HG03342 (cell line): ENCODE data around the gene OR4D11.
"Not testable (repeated sequence)": the region's sequence is repeated elsewhere in the genome, so short reads cannot be mapped to it uniquely, and the experiment has no call there.

Experiments used
- ATAC-seq: cut with Tn5 transposase; IDR thresholded peaks from one replicate; pipeline ENCODE4 v1.9.1; 2021; ENCODE audit warnings: mild to moderate bottlenecking, moderate library complexity; ENCODE audit not compliant: unreplicated experiment

The OR4D11 gene

DNA sequence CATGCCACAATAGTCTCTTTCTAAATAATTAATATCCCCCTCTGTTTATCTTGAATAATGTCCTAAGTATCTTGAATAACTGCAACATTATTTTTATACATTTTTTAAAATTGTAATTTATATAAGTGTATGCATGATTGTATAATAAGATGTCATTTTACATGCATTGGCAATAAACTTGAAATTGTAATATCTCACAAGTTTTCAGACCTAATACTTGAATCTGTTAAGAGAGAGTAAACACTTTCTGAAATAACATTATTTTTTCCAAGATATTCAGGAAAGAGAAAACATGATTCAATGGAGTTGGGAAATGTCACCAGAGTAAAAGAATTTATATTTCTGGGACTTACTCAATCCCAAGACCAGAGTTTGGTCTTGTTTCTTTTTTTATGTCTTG, at the start of gene OR4D11:
OR4D11 (plus strand) TSS at position 301 of the 400 bp plus-strand sequence; CDS start at position 301, 0 bp downstream.
- no peak for ATAC-seq

DNA sequence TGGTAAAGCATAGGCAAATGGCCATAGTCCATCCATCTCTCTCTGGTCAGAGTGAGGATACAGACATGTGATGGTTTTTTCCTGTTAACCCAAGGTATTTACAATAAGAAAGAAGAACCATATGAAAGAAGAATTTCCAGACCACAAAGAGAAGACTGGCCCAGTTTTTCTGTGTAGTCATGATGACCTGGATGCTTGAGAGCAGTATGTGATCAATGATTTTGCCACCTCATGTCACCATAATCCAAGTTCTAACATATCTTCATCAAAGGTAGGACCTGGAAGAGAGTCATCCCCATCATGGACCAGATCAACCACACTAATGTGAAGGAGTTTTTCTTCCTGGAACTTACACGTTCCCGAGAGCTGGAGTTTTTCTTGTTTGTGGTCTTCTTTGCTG, 46.7 kb upstream of the OR4D11 start, which contains the start of gene OR4D6:
OR4D6 (plus strand) TSS at position 301 of the 400 bp plus-strand sequence; CDS start at position 301, 0 bp downstream.
- ATAC-seq: no peak

DNA sequence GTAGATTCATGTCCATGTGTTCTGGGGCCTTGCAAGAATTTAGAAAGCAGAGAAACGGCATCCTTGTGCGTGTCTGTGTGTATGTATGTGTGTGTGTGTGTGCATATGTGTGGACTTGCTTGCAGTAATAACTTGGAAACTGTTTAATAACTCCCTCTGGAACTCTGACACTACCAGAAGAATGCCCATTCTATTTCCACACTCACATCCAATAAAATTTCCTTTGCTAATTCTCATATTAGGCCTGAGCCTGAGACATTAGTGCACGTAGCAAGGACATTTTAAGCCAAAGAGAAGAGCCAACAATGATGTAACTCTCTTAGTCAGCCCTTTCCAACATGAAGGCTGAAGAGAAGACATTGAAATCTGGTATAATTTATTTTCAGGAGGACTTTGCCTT, 43.5 kb upstream of the OR4D11 start:
- no peak for ATAC-seq

DNA sequence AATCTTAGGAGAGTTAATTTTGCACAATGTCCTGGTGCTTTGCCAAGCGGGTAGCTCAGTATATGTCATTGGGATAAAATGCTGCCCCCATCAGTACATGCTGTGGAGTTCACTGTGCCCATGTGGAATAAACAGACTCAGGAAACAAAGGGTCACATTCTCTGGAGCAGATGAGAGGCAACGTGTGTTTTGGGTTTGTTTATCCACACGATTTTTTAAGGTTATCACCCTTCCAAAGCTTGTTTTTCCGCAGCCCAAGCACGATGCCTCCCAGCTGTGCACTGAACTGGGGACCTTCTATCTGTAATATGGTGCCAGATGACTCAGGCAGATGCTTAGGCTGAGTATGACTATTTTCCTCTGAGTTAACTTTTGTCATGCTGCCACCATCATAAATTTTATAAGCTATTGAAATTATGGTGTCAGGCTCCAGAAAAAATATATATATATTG, 40.2 kb upstream of the OR4D11 start:
- no peak for ATAC-seq

DNA sequence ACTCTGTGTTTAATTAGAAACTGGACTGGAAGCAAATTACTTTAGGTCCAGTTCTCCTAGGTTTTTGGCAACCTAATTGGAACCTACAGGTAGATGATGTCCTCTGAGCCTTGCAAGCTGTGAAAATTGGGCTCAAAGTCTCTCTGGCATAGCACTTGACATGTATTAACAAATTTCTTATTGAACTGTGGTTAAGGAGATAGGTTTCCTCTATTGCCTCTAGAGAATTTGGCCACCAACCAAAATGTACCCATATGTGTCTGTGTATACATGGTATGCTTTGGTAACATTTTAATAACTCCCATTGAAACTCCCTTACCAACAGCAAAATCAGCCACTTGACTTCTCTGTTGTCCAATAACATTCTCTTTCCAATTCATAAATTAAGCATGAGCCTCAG, 30.4 kb upstream of the OR4D11 start, which contains the start of gene OR4D10:
OR4D10 (plus strand) TSS at position 301 of the 400 bp plus-strand sequence. CDS start 4,115 bp downstream, outside the sequence.
- ATAC-seq: no peak

DNA sequence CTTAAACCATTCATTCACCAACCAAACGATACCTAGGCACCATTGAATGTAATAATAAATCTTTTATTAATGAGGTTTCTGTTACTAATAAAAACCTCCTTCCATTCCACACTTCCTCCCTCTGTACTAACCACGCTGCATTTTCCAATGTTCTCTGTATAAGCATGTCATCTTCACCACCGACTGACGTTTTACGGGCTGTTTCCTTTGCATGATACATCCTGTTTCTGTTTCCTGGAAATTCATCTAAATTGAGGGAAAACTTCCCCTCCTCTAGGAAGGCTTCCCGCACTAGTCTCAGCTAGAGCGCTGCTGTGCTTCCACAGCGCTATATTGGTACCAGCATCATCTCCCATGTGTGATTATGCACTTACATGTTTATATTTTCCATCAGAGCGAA, 28.2 kb upstream of the OR4D11 start:
- no peak for ATAC-seq

DNA sequence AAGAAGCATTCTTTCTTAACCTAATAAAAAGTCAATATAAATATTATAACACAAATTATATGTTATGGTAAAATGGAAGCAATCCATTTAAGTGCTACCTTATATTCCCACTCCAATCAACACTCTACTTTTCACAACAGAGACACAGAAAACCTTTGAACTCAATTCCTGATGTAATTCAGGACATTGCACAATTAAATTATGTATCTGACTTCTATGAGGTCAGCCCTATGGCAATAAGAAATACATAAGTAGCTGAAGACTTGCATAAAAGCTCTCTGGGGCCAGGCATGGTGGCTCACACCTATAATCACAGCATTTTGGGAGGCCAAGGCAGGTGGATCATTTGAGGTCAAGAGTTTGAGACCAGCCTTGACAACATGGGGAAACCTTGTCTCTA, 23.5 kb upstream of the OR4D11 start:
- ATAC-seq: no peak

DNA sequence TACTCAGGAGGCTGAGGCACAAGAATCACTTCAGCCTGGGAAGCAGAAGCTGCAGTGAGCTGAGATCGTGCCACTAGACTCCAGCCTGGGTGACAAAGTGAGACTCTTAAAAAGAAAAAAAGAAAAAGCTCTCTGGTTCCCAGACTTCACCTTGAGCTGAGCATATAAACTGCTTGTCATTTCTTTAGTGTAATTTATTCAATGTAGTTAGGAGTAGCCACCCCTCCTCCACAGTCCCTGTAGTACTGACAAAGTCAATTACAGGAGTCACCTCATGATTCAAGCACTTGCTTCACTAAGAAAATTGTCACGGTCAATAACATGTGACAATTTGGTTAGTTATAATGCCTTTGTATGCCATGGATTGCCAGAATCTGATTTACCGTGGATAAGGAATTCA, 23.0 kb upstream of the OR4D11 start:
- ATAC-seq: no peak

DNA sequence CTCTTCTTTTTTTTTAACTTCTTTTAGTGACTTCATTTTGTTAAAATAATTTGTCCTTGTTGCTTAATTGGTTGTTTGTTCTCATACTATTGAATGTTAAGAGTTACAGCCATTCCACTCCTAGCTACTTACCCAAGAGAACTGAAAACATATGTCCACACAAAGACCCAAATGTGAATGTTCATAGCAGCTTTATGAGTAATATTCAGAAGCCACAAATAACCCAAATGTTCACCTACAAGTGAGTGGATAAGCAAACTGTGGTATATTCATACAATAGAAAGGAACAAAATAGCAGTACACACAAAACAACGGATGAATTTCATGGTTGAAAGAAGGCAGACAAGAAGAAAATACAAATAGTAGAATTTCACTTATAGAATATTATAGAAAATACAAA, 1.4 kb upstream of the OR4D11 start:
- ATAC-seq: no peak

DNA sequence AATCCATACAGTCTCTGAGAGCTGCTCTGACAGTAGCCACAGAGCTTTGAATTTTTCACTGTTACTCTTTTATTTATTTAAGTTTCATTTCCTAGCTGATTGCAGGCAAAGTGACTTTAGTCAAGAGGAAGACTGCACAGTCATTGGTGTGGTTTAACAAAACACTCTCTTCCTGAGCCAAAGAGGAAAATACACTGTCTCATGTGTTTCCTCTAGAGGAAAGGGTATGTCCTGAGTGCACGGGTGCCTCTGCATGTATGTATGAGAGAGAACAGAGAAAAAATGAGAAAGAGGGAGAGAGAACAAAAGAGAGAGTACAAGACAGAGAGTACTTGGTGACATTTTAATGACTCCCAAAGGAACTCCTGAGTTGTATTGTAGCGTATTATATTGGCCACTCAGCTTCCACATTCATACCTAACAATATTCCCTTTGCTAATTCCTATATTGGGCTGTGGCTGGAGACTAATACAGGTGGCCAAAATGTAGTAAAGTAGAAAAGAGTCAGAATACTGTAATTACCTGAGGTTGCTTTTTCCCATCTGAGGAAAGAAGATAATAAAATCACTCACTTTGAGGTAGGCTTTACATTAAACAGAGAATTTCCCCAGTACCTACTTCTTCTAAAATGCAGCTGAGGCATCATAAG, 7.7 kb downstream of the OR4D11 start, which contains the start of gene OR4D9:
OR4D9 (plus strand) TSS at position 599 of the 649 bp plus-strand sequence. CDS start 3,374 bp downstream, outside the sequence.
- no peak for ATAC-seq

DNA sequence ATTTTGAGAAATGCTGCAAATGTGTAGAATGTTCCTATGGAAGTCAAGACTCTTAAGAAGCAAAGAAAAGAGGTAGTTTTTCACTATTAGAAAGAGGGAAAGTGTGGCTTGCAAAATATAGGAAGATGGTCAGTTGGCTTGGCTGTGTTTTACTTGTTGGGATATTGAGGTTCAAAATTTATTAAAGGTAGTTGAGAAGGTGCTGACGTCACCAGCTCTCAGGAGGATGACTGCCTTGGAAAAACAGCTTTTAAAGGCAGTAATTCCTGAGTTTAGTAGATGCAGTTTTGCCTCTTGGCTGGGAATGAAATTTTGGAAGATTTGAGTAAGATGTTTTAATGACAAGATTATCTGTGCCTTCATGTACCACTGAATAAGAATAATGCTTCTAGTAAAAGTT, 8.3 kb downstream of the OR4D11 start:
- ATAC-seq: no peak

DNA sequence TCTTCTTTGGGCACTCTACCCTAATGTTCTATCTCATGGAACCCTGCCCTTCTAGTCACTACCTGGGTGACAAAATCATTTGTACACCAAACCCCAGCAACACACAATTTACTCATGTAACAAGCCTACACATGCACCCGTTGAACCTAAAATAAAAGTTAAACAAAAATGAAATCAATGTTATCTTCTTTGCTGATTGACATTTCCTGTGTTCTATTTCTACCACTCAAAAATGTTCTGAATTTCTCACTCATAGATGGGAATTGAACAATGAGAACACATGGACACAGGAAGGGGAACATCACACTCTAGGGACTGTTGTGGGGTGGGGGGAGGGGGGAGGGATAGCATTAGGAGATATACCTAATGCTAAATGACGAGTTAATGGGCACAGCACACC, 16.8 kb downstream of the OR4D11 start:
- not testable (repeated sequence) for ATAC-seq

DNA sequence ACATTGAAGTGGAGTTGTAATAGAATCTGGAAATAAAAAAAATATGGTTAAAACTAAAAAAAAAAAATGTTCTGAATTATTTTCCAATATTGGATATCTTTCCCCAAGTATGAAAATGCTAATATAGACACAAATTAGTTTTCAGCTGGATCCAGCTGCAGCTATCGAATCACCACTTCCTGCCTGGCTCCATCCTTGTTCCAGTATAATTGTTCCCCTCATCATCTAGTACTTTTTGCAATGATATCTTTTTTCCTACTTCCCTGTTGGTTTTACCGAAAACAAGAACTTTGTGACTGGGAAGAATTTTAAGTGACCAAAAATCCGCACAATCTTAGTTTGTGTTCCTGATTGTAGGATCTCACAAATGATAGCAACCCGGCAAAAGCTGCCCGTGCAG, 17.4 kb downstream of the OR4D11 start:
- no peak for ATAC-seq

DNA sequence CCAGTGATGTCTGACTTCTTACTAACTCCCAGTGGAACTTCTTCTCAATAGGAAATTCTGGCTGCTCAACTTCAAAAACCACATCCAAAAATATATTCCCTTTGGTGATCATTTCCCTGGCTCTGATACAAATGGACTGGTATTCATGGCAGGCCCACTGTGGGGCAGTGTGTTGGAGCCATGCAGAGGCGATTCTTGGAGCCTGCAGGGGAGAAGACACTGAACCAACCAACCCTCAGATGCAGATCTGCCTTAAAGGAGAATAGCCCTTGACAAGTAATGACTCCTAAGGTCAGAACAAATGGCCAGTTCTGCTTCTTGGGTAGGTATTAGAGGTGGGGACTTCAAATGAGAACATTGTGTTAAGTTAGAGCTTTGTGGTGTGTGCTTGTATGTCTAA, 20.2 kb downstream of the OR4D11 start:
- no peak for ATAC-seq

DNA sequence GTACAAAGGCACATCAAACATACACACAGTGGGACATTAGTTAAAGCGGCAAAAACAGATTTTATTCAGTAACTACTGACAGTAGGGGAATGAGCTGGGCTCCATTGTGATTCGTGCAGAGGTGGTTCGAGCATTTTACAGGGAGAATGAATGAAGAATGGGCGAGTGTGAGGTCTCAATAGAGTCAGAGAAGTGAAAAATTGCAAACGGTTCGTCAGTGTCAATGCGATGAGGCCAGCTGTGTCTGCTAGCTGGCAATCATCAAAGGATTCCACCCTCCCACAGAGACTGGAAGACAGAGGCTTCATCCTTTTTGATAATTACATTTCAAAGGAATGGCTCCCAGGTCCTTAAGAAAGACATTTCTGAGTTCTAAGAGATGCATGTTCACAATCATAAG, 25.3 kb downstream of the OR4D11 start:
- no peak for ATAC-seq

DNA sequence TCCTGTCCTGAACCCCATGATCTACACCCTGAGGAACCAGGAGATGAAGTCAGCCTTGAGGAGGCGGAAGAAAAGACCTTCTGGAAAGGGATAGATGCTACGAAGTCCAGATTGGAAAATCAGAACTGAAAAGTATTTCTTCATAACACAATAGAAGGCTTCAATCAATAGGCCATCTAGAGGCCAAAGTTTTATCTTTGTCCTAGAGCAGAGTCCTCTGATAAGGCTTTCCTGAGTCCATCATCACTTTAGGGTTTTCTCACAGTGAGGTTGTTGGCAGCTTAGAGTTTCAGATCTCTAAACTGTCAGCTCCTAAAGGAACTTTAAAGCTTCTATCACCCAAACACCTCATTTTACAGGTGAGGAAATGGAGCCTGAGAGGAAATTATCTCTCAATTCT, 29.2 kb downstream of the OR4D11 start:
- no peak for ATAC-seq

DNA sequence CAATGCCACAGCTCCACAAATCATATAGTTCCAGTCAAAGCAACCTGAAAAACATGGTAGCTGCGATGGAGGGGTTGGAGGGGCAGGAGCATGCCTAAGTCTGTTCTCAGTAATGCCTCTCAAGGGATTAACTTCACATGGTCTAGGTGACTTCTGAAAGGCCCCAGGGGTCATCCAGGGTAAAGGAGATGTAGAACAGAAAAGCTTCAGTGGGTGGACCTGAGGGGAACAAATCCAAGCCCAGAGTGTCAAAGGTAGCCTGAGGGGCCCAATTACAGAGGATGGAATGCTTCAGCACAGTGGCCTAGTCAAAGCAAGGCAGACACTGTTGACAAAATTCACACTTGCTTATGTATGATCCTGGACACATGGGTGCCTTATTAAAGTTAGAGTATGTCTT, 31.3 kb downstream of the OR4D11 start:
- no peak for ATAC-seq

DNA sequence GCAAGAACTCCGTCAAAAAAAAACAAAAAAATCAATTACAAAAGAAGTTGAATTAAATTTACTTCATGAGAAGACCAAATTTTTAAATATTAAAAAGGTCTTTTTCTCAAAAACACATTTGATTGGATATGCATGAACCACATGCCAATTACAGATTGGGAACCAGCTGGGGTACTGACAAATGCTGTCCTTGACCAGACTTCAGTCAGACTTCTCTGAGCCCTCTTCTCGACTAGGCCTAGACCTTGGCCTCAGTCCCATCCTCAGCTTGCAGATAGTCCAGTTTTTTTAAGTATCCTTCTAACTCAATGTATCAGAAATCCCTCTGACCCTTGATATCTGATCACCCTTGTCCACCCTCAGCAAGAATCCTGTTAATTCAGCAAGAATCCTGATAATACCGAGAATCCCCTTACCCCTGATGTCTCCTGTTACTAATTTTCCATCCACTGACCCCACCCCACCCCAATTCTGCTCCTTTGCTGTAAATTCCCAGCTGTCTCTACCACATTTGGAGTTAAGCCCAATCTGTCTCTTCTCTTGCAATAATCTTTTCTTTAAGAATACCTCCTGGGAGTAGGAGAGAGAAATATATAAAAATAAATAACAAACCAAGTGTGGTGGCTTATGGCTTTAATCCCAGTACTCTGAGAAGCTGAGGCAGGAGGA, 38.9 kb downstream of the OR4D11 start:
- ATAC-seq: no peak

DNA sequence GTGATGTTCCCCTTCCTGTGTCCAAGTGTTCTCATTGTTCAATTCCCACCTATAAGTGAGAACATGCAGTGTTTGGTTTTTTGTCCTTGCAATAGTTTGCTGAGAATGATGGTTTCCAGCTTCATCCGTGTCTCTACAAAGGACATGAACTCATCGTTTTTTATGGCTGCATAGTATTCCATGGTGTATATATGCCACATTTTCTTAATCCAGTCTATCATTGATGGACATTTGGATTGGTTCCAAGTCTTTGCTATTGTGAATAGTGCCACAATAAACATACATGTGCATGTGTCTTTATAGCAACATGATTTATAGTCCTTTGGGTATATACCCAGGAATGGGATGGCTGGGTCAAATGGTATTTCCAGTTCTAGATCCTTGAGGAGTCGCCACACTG, 40.3 kb downstream of the OR4D11 start:
- ATAC-seq: not testable (repeated sequence)

DNA sequence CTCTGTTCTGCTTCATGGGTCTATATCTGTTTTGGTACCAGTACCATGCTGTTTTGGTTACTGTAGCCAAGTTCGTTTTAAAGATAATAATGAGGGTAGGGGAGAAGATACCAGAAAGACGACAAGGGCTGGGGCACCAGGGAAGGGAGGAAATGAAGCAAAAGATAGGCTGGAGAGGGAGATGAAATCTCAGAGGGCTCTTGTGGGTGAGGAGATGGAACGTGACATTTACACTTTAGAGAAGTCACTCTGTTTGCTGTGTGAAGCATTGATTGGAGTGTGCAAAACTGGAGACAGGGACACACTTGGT, 41.4 kb downstream of the OR4D11 start:
- no peak for ATAC-seq

DNA sequence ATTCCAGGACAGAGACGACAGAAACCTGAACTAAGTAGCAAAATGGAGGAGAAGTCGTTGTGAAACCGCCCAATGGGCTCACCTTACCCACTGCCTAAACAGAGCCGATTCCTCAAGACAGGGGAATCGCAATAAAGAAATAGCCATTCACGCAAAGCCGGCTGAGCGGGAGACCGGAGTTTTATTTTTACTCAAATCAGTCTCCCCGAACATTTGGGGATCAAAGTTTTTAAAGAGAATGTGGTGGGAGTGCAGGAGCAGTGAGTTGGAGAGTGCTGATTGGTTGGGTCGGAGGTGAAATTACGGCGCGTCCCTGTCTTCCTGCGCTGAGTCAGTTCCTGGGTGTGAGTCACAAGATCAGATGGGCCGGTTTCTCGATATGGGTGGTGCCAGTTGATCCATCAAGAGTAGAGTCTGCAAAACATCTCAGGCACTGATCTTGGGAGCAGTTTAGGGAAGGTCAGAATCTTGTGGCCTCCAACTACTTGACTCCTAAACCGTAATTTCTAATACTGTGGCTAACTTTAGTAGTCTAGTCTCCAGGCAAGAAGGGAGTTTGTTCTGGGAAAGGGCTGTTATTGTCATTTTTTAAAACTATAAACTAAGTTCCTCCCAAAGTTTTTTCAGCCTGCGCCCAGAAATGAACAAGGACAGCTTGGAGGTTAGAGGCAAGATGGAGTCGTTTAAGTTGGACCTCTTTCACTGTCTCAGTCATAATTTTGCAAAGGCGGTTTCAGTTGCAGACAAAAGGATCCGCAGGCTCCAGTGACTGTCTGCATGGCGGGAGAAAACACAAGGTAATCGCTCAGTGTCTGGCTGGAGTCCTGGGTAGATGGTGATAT, 42.0 kb downstream of the OR4D11 start:
- ATAC-seq: no peak
